A673 (cell line): ENCODE results near the gene CDYL. TPM values are rescaled to one million over a fixed set of nuclear protein-coding genes. Genes with fewer than 3 reads are reported as not detected.

Experiments used
- BruUV-seq: library from RNA; stranded (reverse); fragments of 400-500 nt; replicated peaks from 2 replicates; lab custom pipeline; 2021; lab: Mats Ljungman, UMichigan
- CTCF ChIA-PET: fragments of 300-600 bp; sonication (Branson Sonifier 250); formaldehyde crosslinking; loops from one replicate; lab custom pipeline; 2022; ENCODE audit warnings: antibody characterized with exemption; lab: Charles Lee
- POLR2A ChIA-PET: fragments of 300-600 bp; sonication (Branson Sonifier 250); formaldehyde crosslinking; loops from one replicate; lab custom pipeline; 2022; ENCODE audit warnings: antibody characterized with exemption; ENCODE audit not compliant: low non-redundant PET; lab: Charles Lee
- DNase-seq: peaks from one replicate; pipeline ENCODE4 v3.0.0-alpha.2; 2015; ENCODE audit warnings: low spot score
- H3K27ac ChIP-seq: fragments of 200-600 bp; sonication (generic); 2 replicates; pipeline ENCODE4 v1.5.1; 2016; ENCODE audit warnings: mixed run types, low read depth, mild to moderate bottlenecking, mixed read lengths, antibody characterized with exemption, low read length; ENCODE audit not compliant: poor library complexity, severe bottlenecking
- H3K27me3 ChIP-seq: fragments of 200-600 bp; sonication (generic); replicated peaks from 2 replicates; pipeline ENCODE4 v1.6.1; 2017; ENCODE audit warnings: mixed run types, low read depth, mild to moderate bottlenecking, mixed read lengths, antibody characterized with exemption, low read length; ENCODE audit not compliant: insufficient read depth, poor library complexity
- H3K36me3 ChIP-seq: fragments of 200-600 bp; sonication (generic); 2 replicates; pipeline ENCODE4 v1.6.1; 2016; ENCODE audit warnings: mixed run types, mild to moderate bottlenecking, mixed read lengths, antibody characterized with exemption, low read length; ENCODE audit not compliant: insufficient read depth, poor library complexity, severe bottlenecking
- H3K4me1 ChIP-seq: fragments of 200-600 bp; sonication (generic); 2 replicates; pipeline ENCODE4 v1.6.1; 2017; ENCODE audit warnings: mixed run types, mild to moderate bottlenecking, mixed read lengths, antibody characterized with exemption, low read length; ENCODE audit not compliant: insufficient read depth, poor library complexity, severe bottlenecking
- H3K4me3 ChIP-seq: fragments of 200-600 bp; sonication (generic); 2 replicates; pipeline ENCODE4 v1.5.1; 2016; ENCODE audit warnings: low read depth, mixed run types, mild to moderate bottlenecking, mixed read lengths, low read length; ENCODE audit not compliant: poor library complexity, severe bottlenecking
- H3K9me3 ChIP-seq: fragments of 200-600 bp; sonication (generic); 2 replicates; pipeline ENCODE4 v1.6.1; 2016; ENCODE audit warnings: mixed run types, low read depth, mild to moderate bottlenecking, mixed read lengths, antibody characterized with exemption, low read length; ENCODE audit not compliant: poor library complexity, severe bottlenecking
- CTCF ChIP-seq: fragments of 300-800, 200-600 bp; sonication (generic); conservative IDR thresholded peaks from 2 replicates; pipeline ENCODE4 v1.5.1; 2017; ENCODE audit warnings: low read depth, mild to moderate bottlenecking, antibody characterized with exemption, low read length, moderate library complexity, mixed read lengths
- EZH2 ChIP-seq: fragments of 200-600 bp; sonication (generic); IDR thresholded peaks from 2 replicates; pipeline ENCODE4 v1.6.1; 2017; ENCODE audit warnings: borderline replicate concordance, low read depth, mild to moderate bottlenecking, mixed read lengths, antibody characterized with exemption, low read length; ENCODE audit not compliant: poor library complexity, severe bottlenecking
- intact Hi-C: fragments of 100-400 bp; cut with micrococcal nuclease; formaldehyde crosslinking; loops from one replicate; pipeline ENCODE4 v1.10.0; 2022; ENCODE audit not compliant: unreplicated experiment
- total RNA-seq: library from RNA; stranded (reverse); gene quantifications from 2 replicates; pipeline ENCODE4 v1.2.3, GENCODE V29; 2021

CDYL gene
- total RNA-seq, 1 experiment from 2014 or later: 57.6 TPM

- no peaks in the 10 kb centered on the region for H3K36me3 ChIP-seq
- H3K9me3 ChIP-seq: peaks cover 11% of the 10 kb centered on the region
- ChIA-PET POLR2A (no interaction called here), CTCF (no interaction called here)
- no peaks in the 10 kb centered on the region for H3K4me1 ChIP-seq
- H3K27me3 ChIP-seq: no peaks in the 10 kb centered on the region
- DNase-seq: no peak
- no peak overlapping the region for H3K4me3 ChIP-seq
- TF ChIP-seq EZH2: no peak
- no peak for TF ChIP-seq CTCF
- no TSS peak for BruUV-seq
- intact Hi-C loops: no loop called here
- no peak overlapping the region for H3K27ac ChIP-seq
Observed at GRCh38 chr6:4774296-4774695, 1.9 kb upstream of the CDYL start.

DNA sequence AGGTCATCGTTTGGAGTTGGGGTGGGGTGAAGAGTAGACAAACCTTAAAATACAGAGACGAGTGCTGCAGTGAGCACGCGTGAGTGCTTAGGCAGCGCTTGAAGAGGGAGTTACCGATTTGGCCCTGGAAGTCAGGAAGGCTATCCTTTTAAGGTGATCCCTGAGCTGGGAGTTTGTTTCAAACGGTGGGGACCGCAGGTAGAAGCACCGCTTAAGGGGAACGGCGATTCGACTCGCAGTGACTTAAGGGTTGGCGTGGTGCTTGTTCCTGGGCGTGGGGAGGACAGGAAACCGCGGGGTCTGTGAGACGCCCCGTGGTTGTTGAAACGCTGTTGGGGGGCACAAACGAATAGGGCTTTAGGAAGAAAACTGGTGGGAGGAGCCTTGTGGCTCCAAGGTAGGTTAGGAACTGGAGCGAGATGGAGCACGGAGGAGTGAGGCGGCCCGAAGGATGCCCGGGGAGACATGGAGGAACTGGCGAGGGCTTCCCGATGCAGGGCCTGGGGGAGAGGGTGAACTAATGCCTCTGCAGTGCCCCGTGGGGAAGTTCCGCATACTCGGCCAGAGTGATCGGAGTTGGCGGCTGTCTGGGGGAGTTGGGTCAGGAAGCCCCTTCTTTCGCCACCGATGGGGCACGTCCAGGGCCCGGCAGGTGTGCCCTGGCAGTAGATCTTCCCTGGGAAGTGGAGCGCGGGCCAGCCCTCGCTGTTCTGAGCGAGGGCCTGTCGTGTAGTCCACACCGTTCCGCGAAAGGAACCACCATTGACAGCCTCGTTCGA lies 1.3 kb upstream of the CDYL start:
- Histone ChIP-seq H3K9me3 (peaks cover 11% of the 10 kb centered on the region), H3K36me3 (no peaks in the 10 kb centered on the region), H3K27ac (no peak overlapping the region), H3K27me3 (no peaks in the 10 kb centered on the region), H3K4me1 (no peaks in the 10 kb centered on the region), H3K4me3 (peak overlapping the region; percentile 49)
- POLR2A ChIA-PET: interaction anchor here (0.7 kb wide), 1 partner anchor 15 kb away, joined by 5 read pairs; no protein-coding TSS in a partner anchor
- CTCF ChIA-PET: interaction anchor here (0.6 kb wide), 1 partner anchor 245 kb away, joined by 7 read pairs; no protein-coding TSS in a partner anchor
- intact Hi-C loops: loop anchor here (5.0 kb wide), 1 partner anchor 128 kb away; no protein-coding TSS in a partner anchor
- no TSS peak for BruUV-seq
- TF ChIP-seq CTCF: no peak
- no peak for TF ChIP-seq EZH2
- DNase-seq: no peak

GRCh38 chr6:4775494-4776130 lies 592 bp upstream of the CDYL start:
- Histone ChIP-seq H3K27ac (no peak overlapping the region), H3K9me3 (peaks cover 11% of the 10 kb centered on the region), H3K4me1 (peaks cover 2% of the 10 kb centered on the region), H3K27me3 (no peaks in the 10 kb centered on the region), H3K4me3 (peak overlapping the region; percentile 49), H3K36me3 (no peaks in the 10 kb centered on the region)
- ChIA-PET POLR2A (interaction anchor here (0.7 kb wide), 1 partner anchor 15 kb away, joined by 5 read pairs; no protein-coding TSS in a partner anchor), CTCF (interaction anchor here (0.6 kb wide), 1 partner anchor 246 kb away, joined by 7 read pairs; no protein-coding TSS in a partner anchor)
- intact Hi-C loops: loop anchor here (5.0 kb wide), 1 partner anchor 128 kb away; no protein-coding TSS in a partner anchor
- BruUV-seq: no TSS peak
- TF ChIP-seq EZH2: no peak
- TF ChIP-seq CTCF: no peak
- peak; percentile 73 for DNase-seq
